Endothelial cell (in vitro differentiated cells): Measurements from ENCODE around the gene GNLY. TPM values are rescaled to one million over a fixed set of nuclear protein-coding genes. Genes with fewer than 3 reads are reported as not detected.

Experiments used
- DNase-seq: peaks from one replicate; pipeline ENCODE4 v3.0.0; 2021; ENCODE audit warnings: low spot score
- H3K27ac Mint-ChIP-seq: one replicate; pipeline ENCODE4 v1.8.0; 2021; ENCODE audit warnings: mixed read lengths, inconsistent platforms; ENCODE audit not compliant: unreplicated experiment
- H3K27me3 Mint-ChIP-seq: one replicate; pipeline ENCODE4 v1.8.0; 2021; ENCODE audit warnings: mild to moderate bottlenecking, moderate library complexity, mixed read lengths, inconsistent platforms; ENCODE audit not compliant: unreplicated experiment
- H3K36me3 Mint-ChIP-seq: one replicate; pipeline ENCODE4 v1.8.0; 2021; ENCODE audit warnings: mild to moderate bottlenecking, low read depth, mixed read lengths, inconsistent platforms; ENCODE audit not compliant: unreplicated experiment
- H3K4me1 Mint-ChIP-seq: one replicate; pipeline ENCODE4 v1.8.0; 2021; ENCODE audit warnings: mild to moderate bottlenecking, mixed read lengths, inconsistent platforms; ENCODE audit not compliant: unreplicated experiment
- H3K4me3 Mint-ChIP-seq: one replicate; pipeline ENCODE4 v1.8.0; 2021; ENCODE audit warnings: mild to moderate bottlenecking, mixed read lengths, inconsistent platforms; ENCODE audit not compliant: unreplicated experiment
- H3K9me3 Mint-ChIP-seq: one replicate; pipeline ENCODE4 v1.8.0; 2021; ENCODE audit warnings: mixed read lengths, inconsistent platforms; ENCODE audit not compliant: unreplicated experiment
- total RNA-seq: library from RNA; stranded (reverse); fragmentation: NEBNext Ultra II Directional; extraction: Animal tissue kit (Norgen Biotek cat#: 25700); gene quantifications from one replicate; pipeline ENCODE4 v1.2.1, GENCODE V29; 2021; ENCODE audit not compliant: unreplicated experiment
- TF ChIP-seq, protein P1 (sequence below): fragments of 200-600 bp; sonication (generic); IDR thresholded peaks from one replicate; pipeline ENCODE4 v1.5.0; 2021; ENCODE audit warnings: antibody characterized with exemption; ENCODE audit not compliant: unreplicated experiment

The GNLY gene
- total RNA-seq, 1 donor from 2014 or later, result not detected

GRCh38 chr2:85717308-85718008, 23.3 kb downstream of the GNLY start:
- TF ChIP-seq, protein P1, sequence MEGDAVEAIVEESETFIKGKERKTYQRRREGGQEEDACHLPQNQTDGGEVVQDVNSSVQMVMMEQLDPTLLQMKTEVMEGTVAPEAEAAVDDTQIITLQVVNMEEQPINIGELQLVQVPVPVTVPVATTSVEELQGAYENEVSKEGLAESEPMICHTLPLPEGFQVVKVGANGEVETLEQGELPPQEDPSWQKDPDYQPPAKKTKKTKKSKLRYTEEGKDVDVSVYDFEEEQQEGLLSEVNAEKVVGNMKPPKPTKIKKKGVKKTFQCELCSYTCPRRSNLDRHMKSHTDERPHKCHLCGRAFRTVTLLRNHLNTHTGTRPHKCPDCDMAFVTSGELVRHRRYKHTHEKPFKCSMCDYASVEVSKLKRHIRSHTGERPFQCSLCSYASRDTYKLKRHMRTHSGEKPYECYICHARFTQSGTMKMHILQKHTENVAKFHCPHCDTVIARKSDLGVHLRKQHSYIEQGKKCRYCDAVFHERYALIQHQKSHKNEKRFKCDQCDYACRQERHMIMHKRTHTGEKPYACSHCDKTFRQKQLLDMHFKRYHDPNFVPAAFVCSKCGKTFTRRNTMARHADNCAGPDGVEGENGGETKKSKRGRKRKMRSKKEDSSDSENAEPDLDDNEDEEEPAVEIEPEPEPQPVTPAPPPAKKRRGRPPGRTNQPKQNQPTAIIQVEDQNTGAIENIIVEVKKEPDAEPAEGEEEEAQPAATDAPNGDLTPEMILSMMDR, result no peak
- Mint-ChIP-seq H3K4me1 (peaks cover 4% of the 10 kb centered on the region), H3K4me3 (no peak overlapping the region), H3K36me3 (no peaks in the 10 kb centered on the region), H3K27ac (no peak overlapping the region), H3K27me3 (no peaks in the 10 kb centered on the region), H3K9me3 (no peaks in the 10 kb centered on the region)
- no peak for DNase-seq

DNA sequence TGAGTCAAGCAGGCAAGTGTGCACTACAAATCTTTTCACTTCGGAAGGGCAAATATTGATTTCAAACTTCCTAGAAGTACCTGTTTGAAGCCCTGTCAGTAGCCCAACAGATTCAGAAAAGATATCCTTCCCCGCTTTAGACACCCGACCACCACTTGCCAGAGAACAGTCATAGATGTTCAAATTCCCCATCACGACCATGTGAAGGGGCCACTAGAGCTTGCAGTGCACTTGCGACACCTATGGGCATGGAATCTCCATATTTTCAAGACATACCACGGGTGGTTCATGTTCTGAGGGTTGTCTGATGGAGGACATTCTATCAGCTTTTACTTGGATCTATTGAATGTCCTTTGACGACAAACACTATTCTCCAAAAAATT, 23.8 kb downstream of the GNLY start:
- Mint-ChIP-seq H3K9me3 (no peaks in the 10 kb centered on the region), H3K4me1 (no peaks in the 10 kb centered on the region), H3K27me3 (no peaks in the 10 kb centered on the region), H3K4me3 (no peak overlapping the region), H3K27ac (no peak overlapping the region), H3K36me3 (no peaks in the 10 kb centered on the region)
- TF ChIP-seq, protein P1, result no peak
- DNase-seq, result no peak

DNA sequence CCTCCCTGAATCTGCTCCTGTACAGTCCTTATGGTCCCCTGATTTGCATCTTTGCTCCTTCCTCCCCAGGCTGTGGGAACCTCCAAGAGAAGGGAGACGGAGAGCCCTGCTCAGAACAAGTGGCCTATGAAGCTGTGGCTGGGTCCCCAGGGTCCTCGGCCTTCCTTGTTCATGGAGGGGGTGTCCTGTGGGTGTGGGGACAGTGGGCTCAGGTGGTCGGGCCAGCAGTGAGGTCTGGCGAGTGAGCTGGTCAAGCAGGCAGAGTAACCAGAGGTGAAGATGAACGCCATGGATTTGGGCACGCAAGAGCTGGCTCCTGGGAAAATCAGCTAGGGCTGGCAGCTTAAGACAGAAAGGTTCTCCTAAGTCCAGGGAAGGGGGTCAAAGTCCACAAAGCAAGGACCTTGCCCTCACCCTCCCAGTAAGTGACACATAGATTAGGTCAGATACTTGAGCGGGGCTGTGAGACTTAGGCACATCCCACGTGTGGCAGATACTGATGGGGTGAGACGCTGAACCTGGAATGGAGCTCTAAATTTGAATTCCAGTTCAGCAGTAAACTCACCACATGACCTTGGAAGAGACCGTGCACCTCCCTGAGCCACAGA, 24.8 kb downstream of the GNLY start:
- no peaks in the 10 kb centered on the region for H3K36me3 Mint-ChIP-seq
- no peak overlapping the region for H3K4me3 Mint-ChIP-seq
- H3K27me3 Mint-ChIP-seq, result no peaks in the 10 kb centered on the region
- no peaks in the 10 kb centered on the region for H3K4me1 Mint-ChIP-seq
- no peaks in the 10 kb centered on the region for H3K9me3 Mint-ChIP-seq
- no peak for DNase-seq
- no peak overlapping the region for H3K27ac Mint-ChIP-seq
- TF ChIP-seq, protein P1, result no peak

DNA sequence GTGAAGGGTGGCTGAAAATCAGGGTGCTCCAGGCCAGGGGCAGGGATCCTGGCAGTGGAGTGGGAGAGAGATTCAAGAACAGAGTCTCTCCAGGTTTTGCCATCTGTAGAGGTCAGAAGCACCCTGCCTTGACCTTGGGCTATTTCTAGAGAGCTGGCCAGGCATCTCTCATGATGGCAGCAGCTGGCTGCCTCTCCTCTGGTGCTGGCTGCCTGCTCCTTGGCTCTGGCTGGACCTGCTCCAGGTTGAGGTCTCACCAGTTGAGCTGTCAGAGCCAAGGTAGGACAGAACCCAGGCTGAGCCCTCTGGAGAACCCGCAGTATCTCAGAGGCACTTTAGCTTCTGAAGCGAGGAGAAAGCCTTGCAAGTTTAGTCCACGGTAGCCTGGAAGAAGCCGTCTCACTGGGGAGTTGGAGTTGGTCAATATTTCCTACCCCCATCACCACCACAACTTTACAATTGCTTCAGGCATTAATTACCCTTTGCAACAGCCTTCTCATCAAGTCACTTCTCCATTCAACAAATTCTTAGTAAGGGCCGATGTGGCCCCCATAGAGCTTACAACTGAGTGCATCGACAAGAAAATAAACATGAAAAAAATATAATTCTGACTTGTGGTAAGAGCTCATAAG, 25.6 kb downstream of the GNLY start:
- TF ChIP-seq, protein P1, result no peak
- H3K36me3 Mint-ChIP-seq, result no peaks in the 10 kb centered on the region
- no peaks in the 10 kb centered on the region for H3K9me3 Mint-ChIP-seq
- H3K27me3 Mint-ChIP-seq, result no peaks in the 10 kb centered on the region
- no peak overlapping the region for H3K4me3 Mint-ChIP-seq
- no peak for DNase-seq
- no peak overlapping the region for H3K27ac Mint-ChIP-seq
- no peaks in the 10 kb centered on the region for H3K4me1 Mint-ChIP-seq

GRCh38 chr2:85720533-85720932, 26.4 kb downstream of the GNLY start:
- no peak for DNase-seq
- Mint-ChIP-seq H3K27me3 (no peaks in the 10 kb centered on the region), H3K9me3 (no peaks in the 10 kb centered on the region), H3K4me1 (no peaks in the 10 kb centered on the region), H3K4me3 (no peak overlapping the region), H3K27ac (no peak overlapping the region), H3K36me3 (no peaks in the 10 kb centered on the region)
- TF ChIP-seq, protein P1, result no peak
